GM13977 (cell line): ENCODE measurements around the gene RTN3.

Source experiments
- DNase-seq: peaks from one replicate; pipeline ENCODE4 v3.0.0; 2012; ENCODE audit warnings: low spot score
- in situ Hi-C: fragments of 300-500 bp; cut with MboI; formaldehyde crosslinking; loops from one replicate; pipeline ENCODE4 v1.12.0; 2022; ENCODE audit warnings: low sequenced_read_pairs, low pct_unique_long_range_greater_than_20kb, mixed read lengths, inconsistent platforms; ENCODE audit not compliant: unreplicated experiment
- TF ChIP-seq, protein P1 (sequence below): IDR thresholded peaks from 2 replicates; pipeline ENCODE4 v1.5.1; 2012; ENCODE audit warnings: mild to moderate bottlenecking, control low read depth; ENCODE audit not compliant: insufficient read depth; ENCODE audit errors: extremely low read depth, missing control alignments

The RTN3 gene

GRCh38 chr11:63793161-63793560 is 111.9 kb downstream of the RTN3 start:
- TF ChIP-seq, protein P1, sequence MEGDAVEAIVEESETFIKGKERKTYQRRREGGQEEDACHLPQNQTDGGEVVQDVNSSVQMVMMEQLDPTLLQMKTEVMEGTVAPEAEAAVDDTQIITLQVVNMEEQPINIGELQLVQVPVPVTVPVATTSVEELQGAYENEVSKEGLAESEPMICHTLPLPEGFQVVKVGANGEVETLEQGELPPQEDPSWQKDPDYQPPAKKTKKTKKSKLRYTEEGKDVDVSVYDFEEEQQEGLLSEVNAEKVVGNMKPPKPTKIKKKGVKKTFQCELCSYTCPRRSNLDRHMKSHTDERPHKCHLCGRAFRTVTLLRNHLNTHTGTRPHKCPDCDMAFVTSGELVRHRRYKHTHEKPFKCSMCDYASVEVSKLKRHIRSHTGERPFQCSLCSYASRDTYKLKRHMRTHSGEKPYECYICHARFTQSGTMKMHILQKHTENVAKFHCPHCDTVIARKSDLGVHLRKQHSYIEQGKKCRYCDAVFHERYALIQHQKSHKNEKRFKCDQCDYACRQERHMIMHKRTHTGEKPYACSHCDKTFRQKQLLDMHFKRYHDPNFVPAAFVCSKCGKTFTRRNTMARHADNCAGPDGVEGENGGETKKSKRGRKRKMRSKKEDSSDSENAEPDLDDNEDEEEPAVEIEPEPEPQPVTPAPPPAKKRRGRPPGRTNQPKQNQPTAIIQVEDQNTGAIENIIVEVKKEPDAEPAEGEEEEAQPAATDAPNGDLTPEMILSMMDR: no peak
- no peak for DNase-seq
- in situ Hi-C loops: loop anchor here (25.0 kb wide), 1 partner anchor 344 kb away; no protein-coding TSS in a partner anchor

GRCh38 chr11:63795066-63795465 is 113.8 kb downstream of the RTN3 start:
- DNase-seq: no peak
- TF ChIP-seq, protein P1: no peak
- in situ Hi-C loops: loop anchor here (25.0 kb wide), 1 partner anchor 342 kb away; no protein-coding TSS in a partner anchor

DNA sequence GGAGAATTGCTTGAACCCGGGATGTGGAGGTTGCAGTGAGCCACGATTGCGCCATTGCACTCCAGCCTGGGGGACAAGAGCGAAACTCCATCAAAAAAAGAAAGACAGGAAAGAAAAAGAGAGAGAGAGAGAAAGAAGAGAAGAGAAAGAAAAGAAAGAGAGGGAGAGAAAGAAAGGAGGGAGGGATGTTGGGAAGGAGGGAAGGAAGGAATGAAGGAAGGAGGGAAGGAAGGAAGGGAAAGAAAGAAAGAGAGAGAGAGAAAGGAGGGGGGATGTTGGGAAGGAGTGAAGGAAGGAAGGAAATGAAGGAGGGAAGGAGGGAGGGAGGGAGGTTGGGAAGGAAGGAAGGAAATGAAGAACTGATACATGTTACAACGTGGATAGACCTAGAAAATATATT is 119.6 kb downstream of the RTN3 start:
- no peak for DNase-seq
- TF ChIP-seq, protein P1: no peak
- in situ Hi-C loops: no loop called here

GRCh38 chr11:63802637-63803414 is 121.5 kb downstream of the RTN3 start:
- DNase-seq: no peak
- in situ Hi-C loops: no loop called here
- TF ChIP-seq, protein P1: no peak

GRCh38 chr11:63804259-63804658 is 123.0 kb downstream of the RTN3 start:
- no peak for DNase-seq
- TF ChIP-seq, protein P1: no peak
- in situ Hi-C loops: no loop called here

DNA sequence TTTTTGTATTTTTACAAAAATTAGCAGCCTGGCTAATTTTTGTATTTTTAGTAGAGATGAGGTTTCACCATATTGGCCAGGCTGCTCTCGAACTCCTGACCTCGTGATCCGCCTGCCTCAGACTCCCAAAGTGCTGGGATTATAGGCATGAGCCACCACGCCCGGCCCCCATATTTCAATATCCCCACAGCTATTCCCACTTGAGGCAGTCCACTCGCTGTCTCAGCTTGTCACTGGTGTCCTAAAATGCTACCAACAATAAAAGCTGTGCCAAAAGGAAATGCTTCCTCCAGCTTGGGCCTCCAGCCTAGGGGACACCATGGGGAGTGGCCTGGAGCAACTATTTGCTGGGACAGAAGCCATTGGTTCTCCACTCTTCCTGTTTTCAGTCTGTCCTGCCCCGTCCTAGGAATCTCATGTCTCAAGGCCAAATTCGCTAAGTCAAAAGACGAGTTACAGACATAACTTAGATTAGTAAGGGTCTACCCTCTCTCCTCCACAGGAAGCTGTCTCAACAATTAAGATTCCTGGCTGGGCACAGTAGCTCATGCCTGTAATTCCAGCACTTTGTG is 124.6 kb downstream of the RTN3 start:
- TF ChIP-seq, protein P1: no peak
- no peak for DNase-seq
- in situ Hi-C loops: no loop called here
